Transverse colon (tissue), 4 donors: Measurements from ENCODE around the gene PLIN5. TPM values are rescaled to one million over a fixed set of nuclear protein-coding genes. Genes with fewer than 3 reads are reported as not detected.

Source experiments
- DNase-seq: peaks from one replicate; pipeline ENCODE4 v3.0.0-alpha.2; 2019
- H3K27ac ChIP-seq, 4 donors: fragments of 200-600 bp; sonication (generic); 2 replicates each; pipeline ENCODE4 v1.5.1; 2016 to 2018; ENCODE audit warnings: inconsistent platforms in 4 of 4
- H3K27me3 ChIP-seq: fragments of 200-600 bp; sonication (generic); 2 replicates; pipeline ENCODE4 v1.5.1; 2017; ENCODE audit warnings: inconsistent platforms
- H3K36me3 ChIP-seq, 4 donors: fragments of 200-600 bp; sonication (generic); 2 replicates each; pipeline ENCODE4 v1.5.1; 2017 to 2019; ENCODE audit warnings: inconsistent platforms in 4 of 4
- H3K4me1 ChIP-seq, 4 donors: fragments of 200-600 bp; sonication (generic); 2 replicates each; pipeline ENCODE4 v1.5.1; 2017 to 2020; ENCODE audit warnings: inconsistent platforms in 4 of 4
- H3K4me3 ChIP-seq, 4 donors: fragments of 200-600 bp; sonication (generic); 1 replicate in 1 of 4; 2 replicates in 3 of 4; pipeline versions ENCODE4 v1.5.1 to v1.6.1; 2017 to 2019; ENCODE audit warnings: inconsistent platforms in 4 of 4
- H3K9me3 ChIP-seq, 2 donors: fragments of 200-600 bp; sonication (generic); 2 replicates each; pipeline ENCODE4 v1.5.1; 2017 to 2019; ENCODE audit warnings: inconsistent platforms in 2 of 2
- EP300 ChIP-seq: sonication (generic); formaldehyde crosslinking; IDR thresholded peaks from one replicate; pipeline ENCODE4 v1.6.1; 2017; ENCODE audit warnings: antibody characterized with exemption, low read depth
- POLR2A ChIP-seq: fragments of 450-650 bp; IDR thresholded peaks from one replicate; pipeline ENCODE4 v1.6.1; 2016; ENCODE audit warnings: antibody characterized with exemption, mild to moderate bottlenecking, moderate library complexity
- POLR2AphosphoS5 ChIP-seq, 3 donors: sonication (generic); formaldehyde crosslinking; IDR thresholded peaks; one replicate each; pipeline ENCODE4 v1.6.1; 2016; ENCODE audit warnings: antibody characterized with exemption in 3 of 3
- WGBS, 2 donors: methylation state at CpG; one replicate each; pipeline ENCODE4 v1.1.5; 2018; ENCODE audit warnings: low coverage in 1 of 2; 5-methylcytosine and 5-hydroxymethylcytosine counted together
- in situ Hi-C, 4 donors: fragments of 200-750 bp; cut with MboI; loops; one replicate each; pipeline versions ENCODE4 v1.15.0 to v1.15.1; 2017; ENCODE audit warnings: low sequenced_read_pairs in 3 of 4, low pct_ligation_motif_present in 1 of 4, low pct_unique_long_range_greater_than_20kb in 1 of 4
- intact Hi-C: fragments of 100-400 bp; cut with DNase I; formaldehyde crosslinking; loops from one replicate; pipeline ENCODE4 v1.15.1; 2023; ENCODE audit warnings: low total_unique reads
- total RNA-seq, 4 donors: library from RNA; depleted of rRNA; stranded (reverse); fragments of >200 nt; gene quantifications; one replicate each; pipeline ENCODE4 v1.1.0, GENCODE V29; 2016
- TF ChIP-seq, protein P1 (sequence below), 5 experiments: fragments of 200-600 bp in 3 of 5; fragments of 450-650 bp in 2 of 5; sonication (generic) in 3 of 5; IDR thresholded peaks; 1 replicate in 2 of 5; 2 replicates in 3 of 5; pipeline ENCODE4 v1.5.1; 2016 to 2017; ENCODE audit warnings: antibody characterized with exemption in 5 of 5, inconsistent platforms in 3 of 5, mild to moderate bottlenecking in 2 of 5, moderate library complexity in 1 of 5

The PLIN5 gene
- total RNA-seq, 4 donors from 2014 or later, result 2.7 to 6.7 (median 6.0) TPM; not detected in 1

DNA sequence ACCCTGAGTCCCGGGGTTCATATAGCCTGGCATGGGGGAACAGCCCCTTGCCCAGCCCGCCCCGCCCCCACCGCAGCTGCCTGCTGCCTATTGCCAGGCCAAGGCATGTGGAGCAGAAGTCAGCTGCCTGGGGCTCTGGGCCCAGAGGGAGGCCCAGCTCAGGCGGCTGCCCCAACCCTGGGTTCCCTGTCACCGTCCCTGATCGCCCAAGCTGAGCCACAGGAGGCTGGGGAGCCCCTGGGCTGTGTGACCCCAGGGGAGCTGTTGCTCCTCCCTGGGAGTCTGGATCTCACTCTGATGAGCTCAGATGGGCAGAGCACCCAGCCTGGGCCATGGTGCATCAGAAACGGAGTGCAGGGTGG is 18.1 kb downstream of the PLIN5 start:
- Histone ChIP-seq H3K36me3 (no peaks in the 10 kb centered on the region), H3K4me1 (peaks cover 0 to 7% (median 3%) of the 10 kb centered on the region in 4 donors), H3K4me3 (peak overlapping the region; percentile 14 to 36 (median 27)), H3K27ac (peak overlapping the region; percentile 66 to 94 (median 83)), H3K9me3 (no peaks in the 10 kb centered on the region), H3K27me3 (peaks cover 5% of the 10 kb centered on the region)
- 52% methylated on average over 8 of the region's 8 CpGs; no CpG with 5 or more reads in 1 of the 2 donors for WGBS, 2 donors
- DNase-seq, result no peak
- intact Hi-C loops (no loop called here), in situ Hi-C loops (no loop called here)
- no peak for TF ChIP-seq POLR2A
- no peak for TF ChIP-seq EP300
- TF ChIP-seq, protein P1, sequence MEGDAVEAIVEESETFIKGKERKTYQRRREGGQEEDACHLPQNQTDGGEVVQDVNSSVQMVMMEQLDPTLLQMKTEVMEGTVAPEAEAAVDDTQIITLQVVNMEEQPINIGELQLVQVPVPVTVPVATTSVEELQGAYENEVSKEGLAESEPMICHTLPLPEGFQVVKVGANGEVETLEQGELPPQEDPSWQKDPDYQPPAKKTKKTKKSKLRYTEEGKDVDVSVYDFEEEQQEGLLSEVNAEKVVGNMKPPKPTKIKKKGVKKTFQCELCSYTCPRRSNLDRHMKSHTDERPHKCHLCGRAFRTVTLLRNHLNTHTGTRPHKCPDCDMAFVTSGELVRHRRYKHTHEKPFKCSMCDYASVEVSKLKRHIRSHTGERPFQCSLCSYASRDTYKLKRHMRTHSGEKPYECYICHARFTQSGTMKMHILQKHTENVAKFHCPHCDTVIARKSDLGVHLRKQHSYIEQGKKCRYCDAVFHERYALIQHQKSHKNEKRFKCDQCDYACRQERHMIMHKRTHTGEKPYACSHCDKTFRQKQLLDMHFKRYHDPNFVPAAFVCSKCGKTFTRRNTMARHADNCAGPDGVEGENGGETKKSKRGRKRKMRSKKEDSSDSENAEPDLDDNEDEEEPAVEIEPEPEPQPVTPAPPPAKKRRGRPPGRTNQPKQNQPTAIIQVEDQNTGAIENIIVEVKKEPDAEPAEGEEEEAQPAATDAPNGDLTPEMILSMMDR (IDR thresholded peaks at IDR 0.05), result no peak
- TF ChIP-seq POLR2AphosphoS5 (IDR thresholded peaks at IDR 0.05), result no peak

DNA sequence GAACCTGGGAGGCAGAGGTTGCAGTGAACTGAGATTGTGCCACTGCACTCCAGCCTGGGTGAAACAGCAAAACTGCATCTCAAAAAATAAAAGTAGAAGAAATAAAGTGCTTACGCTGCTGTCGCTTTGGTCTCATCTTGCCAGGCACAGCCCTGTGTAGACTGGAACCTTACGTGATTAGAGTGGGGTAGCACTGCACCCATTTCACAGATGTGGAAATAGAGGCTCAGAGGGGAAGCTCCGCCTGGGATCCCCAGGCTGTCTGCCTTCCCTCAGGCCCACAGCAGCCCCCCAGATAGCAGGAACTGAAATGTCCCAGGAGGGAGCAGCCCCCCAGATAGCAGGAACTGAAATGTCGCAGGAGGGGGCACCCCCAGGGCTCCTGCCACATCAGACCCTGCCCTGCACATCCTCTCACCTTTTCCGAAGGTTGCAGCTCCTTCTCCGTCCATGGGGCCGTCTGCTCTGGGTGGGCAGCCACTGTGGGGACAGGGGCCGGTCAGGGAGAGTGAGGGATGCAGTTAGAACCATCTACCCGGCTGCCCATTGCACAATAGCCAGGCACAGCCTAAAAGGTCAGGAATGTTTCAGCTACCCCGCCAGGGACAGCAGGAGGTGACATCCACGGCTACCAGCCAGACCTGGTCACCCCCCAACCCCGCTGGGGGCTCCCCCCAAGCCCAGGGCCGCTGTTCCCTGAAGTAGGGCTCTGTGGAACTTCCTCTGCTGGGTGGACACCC is 18.7 kb downstream of the PLIN5 start:
- in situ Hi-C loops (no loop called here), intact Hi-C loops (no loop called here)
- Histone ChIP-seq H3K4me3 (peak overlapping the region in 3 of 4 donors; percentile 14 to 36 (median 33)), H3K4me1 (peaks cover 0 to 7% (median 3%) of the 10 kb centered on the region in 4 donors), H3K36me3 (no peaks in the 10 kb centered on the region), H3K9me3 (no peaks in the 10 kb centered on the region), H3K27me3 (peaks cover 5% of the 10 kb centered on the region), H3K27ac (peak overlapping the region; percentile 66 to 94 (median 83))
- WGBS, 2 donors, result 51% methylated on average over 13 of the region's 14 CpGs; no CpG with 5 or more reads in 1 of the 2 donors
- DNase-seq, result no peak
- TF ChIP-seq EP300, result no peak
- TF ChIP-seq POLR2A, result no peak
- TF ChIP-seq POLR2AphosphoS5 (IDR thresholded peaks at IDR 0.05), result no peak
- TF ChIP-seq, protein P1 (IDR thresholded peaks at IDR 0.05), result no peak

DNA sequence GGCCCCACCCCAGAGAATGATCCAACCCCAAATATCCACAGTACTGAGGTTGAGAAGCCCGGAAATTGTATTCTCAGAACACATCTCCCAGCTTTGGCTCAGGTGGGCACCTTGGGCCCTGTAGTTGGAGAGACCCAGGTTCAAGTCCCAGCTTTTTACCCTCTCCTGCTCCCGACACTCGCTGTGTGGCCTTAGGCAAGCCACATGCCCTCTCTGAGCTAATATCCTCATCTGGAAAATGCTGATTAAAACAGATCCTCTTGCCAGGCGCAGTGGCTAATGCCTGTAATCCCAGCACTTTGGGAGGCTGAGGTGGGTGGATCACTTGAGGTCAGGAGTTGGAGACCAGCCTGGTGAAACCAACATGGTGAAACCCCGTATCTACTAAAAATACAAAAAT is 19.3 kb downstream of the PLIN5 start:
- peaks cover 0 to 7% (median 3%) of the 10 kb centered on the region in 4 donors for H3K4me1 ChIP-seq
- no peaks in the 10 kb centered on the region for H3K36me3 ChIP-seq
- H3K9me3 ChIP-seq, result no peaks in the 10 kb centered on the region
- no peak overlapping the region for H3K4me3 ChIP-seq
- intact Hi-C loops, result no loop called here
- peak overlapping the region in 1 of 4 donors; percentile 94 for H3K27ac ChIP-seq
- TF ChIP-seq EP300 (no peak), POLR2A (no peak), POLR2AphosphoS5 (IDR thresholded peaks at IDR 0.05) (no peak)
- TF ChIP-seq, protein P1 (IDR thresholded peaks at IDR 0.05), result no peak
- in situ Hi-C loops, result no loop called here
- 83 to 100% methylated on average over 1 to 5 of the region's 5 CpGs for WGBS, 2 donors
- no peak for DNase-seq
- peaks cover 5% of the 10 kb centered on the region for H3K27me3 ChIP-seq

DNA sequence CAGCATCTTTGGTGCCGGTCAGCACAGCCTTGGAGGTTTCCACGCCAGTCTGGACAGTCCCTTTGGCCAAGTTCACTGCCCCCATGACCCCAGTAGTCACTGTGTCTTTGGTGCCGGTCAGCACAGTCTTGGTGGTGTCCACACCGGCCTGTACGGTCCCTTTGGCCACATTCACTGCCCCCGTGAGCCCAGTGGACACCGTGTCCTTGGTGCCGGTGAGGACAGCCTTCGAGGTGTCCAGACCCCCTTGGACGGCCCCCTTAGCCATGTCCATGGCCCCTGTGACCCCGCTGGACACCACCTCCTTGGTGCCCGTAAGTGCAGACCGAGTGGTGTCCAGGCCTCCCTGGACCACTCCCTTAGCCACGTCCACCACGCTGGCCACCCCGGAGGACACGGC is 21.8 kb downstream of the PLIN5 start:
- Histone ChIP-seq H3K27me3 (peaks cover 5% of the 10 kb centered on the region), H3K36me3 (no peaks in the 10 kb centered on the region), H3K27ac (no peak overlapping the region), H3K4me3 (no peak overlapping the region), H3K4me1 (no peaks in the 10 kb centered on the region), H3K9me3 (no peaks in the 10 kb centered on the region)
- 97% methylated on average over 14 of the region's 17 CpGs; no CpG with 5 or more reads in 1 of the 2 donors for WGBS, 2 donors
- DNase-seq, result no peak
- intact Hi-C loops (no loop called here), in situ Hi-C loops (no loop called here)
- no peak for TF ChIP-seq EP300
- TF ChIP-seq POLR2A, result no peak
- TF ChIP-seq, protein P1 (IDR thresholded peaks at IDR 0.05), result no peak
- TF ChIP-seq POLR2AphosphoS5 (IDR thresholded peaks at IDR 0.05), result no peak
